HepG2 (cell line): ENCODE results near the gene LRPPRC. TPM values are rescaled to one million over a fixed set of nuclear protein-coding genes. Genes with fewer than 3 reads are reported as not detected.

Experiments
- ELF3 ChIP-seq: IDR thresholded peaks from 2 replicates; pipeline ENCODE4 v1.6.1; 2016; ENCODE audit warnings: missing genetic modification reagents, missing compliant biosample characterization
- ISX ChIP-seq: sonication (generic); formaldehyde crosslinking; conservative IDR thresholded peaks from 2 replicates; pipeline ENCODE4 v1.5.0; 2020; ENCODE audit warnings: missing genetic modification reagents
- JUNB ChIP-seq: sonication (generic); formaldehyde crosslinking; IDR thresholded peaks from 2 replicates; pipeline ENCODE4 v1.8.0; 2022; ENCODE audit warnings: missing genetic modification reagents, mild to moderate bottlenecking, borderline replicate concordance
- KLF9 ChIP-seq: IDR thresholded peaks from 2 replicates; pipeline ENCODE4 v1.6.1; 2016; ENCODE audit warnings: low read depth
- MLLT10 ChIP-seq: sonication (generic); formaldehyde crosslinking; IDR thresholded peaks from 2 replicates; pipeline ENCODE4 v1.4.0; 2020; ENCODE audit warnings: missing genetic modification reagents
- NBN ChIP-seq: fragments of 450-650 bp; conservative IDR thresholded peaks from 2 replicates; pipeline ENCODE4 v1.6.1; 2017
- NFE2L1 ChIP-seq: sonication (generic); formaldehyde crosslinking; IDR thresholded peaks from 2 replicates; pipeline ENCODE4 v1.4.0; 2020; ENCODE audit warnings: missing genetic modification reagents, mild to moderate bottlenecking, borderline replicate concordance
- RAD51 ChIP-seq: fragments of 450-650 bp; IDR thresholded peaks from 2 replicates; pipeline ENCODE4 v1.6.1; 2016; ENCODE audit warnings: borderline replicate concordance
- RELA ChIP-seq: sonication (generic); formaldehyde crosslinking; IDR thresholded peaks from 2 replicates; pipeline ENCODE4 v1.4.0; 2020; ENCODE audit warnings: missing genetic modification reagents
- RFX1 ChIP-seq: fragments of 450-650 bp; IDR thresholded peaks from 2 replicates; pipeline ENCODE4 v1.6.1; 2017
- SIN3A ChIP-seq: IDR thresholded peaks from 2 replicates; pipeline ENCODE4 v1.6.1; 2011; ENCODE audit warnings: low read depth, mild to moderate bottlenecking, control low read depth, low read length, borderline replicate concordance
- SRF ChIP-seq: IDR thresholded peaks from 2 replicates; pipeline ENCODE4 v1.6.1; 2011; ENCODE audit warnings: mild to moderate bottlenecking, low read depth, low read length, moderate library complexity
- ZFX ChIP-seq: sonication (generic); formaldehyde crosslinking; IDR thresholded peaks from 2 replicates; pipeline ENCODE4 v1.4.0; 2020; ENCODE audit warnings: mild to moderate bottlenecking, low read depth, missing genetic modification reagents, moderate library complexity
- ZHX2 ChIP-seq, 2 experiments: sonication (generic) in 1 of 2; formaldehyde crosslinking in 1 of 2; IDR thresholded peaks; 2 replicates each; pipeline versions ENCODE4 v1.6.1 to v1.9.0; 2014 to 2022; ENCODE audit warnings: antibody characterized with exemption in 1 of 2, borderline replicate concordance in 1 of 2, inconsistent platforms in 1 of 2, low read depth in 1 of 2, missing genetic modification reagents in 1 of 2
- ZNF20 ChIP-seq: sonication (generic); formaldehyde crosslinking; IDR thresholded peaks from 2 replicates; pipeline ENCODE4 v1.4.0; 2020; ENCODE audit warnings: mild to moderate bottlenecking, moderate library complexity, missing genetic modification reagents
- ZNF776 ChIP-seq: sonication (generic); formaldehyde crosslinking; IDR thresholded peaks from 2 replicates; pipeline ENCODE4 v1.4.0; 2020; ENCODE audit warnings: mild to moderate bottlenecking, missing genetic modification reagents
- ZNF839 ChIP-seq: sonication (generic); formaldehyde crosslinking; IDR thresholded peaks from 2 replicates; pipeline ENCODE4 v1.4.0; 2020; ENCODE audit warnings: missing genetic modification reagents, mild to moderate bottlenecking, borderline replicate concordance
- polyA plus RNA-seq, 8 experiments: library from polyadenylated mRNA; depleted of rRNA in 3 of 8; stranded (reverse) in 7 of 8; unstranded in 1 of 8; fragments of >200 nt; fragmentation: Illumina TruSeq in 4 of 8; extraction: Trizol in 4 of 8; gene quantifications; 2 replicates each; pipeline versions ENCODE4 v1.2.1 to v1.2.3, GENCODE V29; 2011 to 2016; ENCODE audit warnings: low read depth in 4 of 8, missing spikeins in 1 of 8, mixed read lengths in 1 of 8; ENCODE audit not compliant: insufficient read depth in 1 of 8
- total RNA-seq, 5 experiments: library from RNA; depleted of rRNA; stranded (reverse); fragments of >200 nt; fragmentation: Illumina TruSeq; extraction: Trizol; gene quantifications; 2 replicates each; pipeline ENCODE4 v1.2.3, GENCODE V29; 2016; ENCODE audit warnings: low read depth in 1 of 5
- TF ChIP-seq, protein P1 (sequence below): sonication (generic); formaldehyde crosslinking; IDR thresholded peaks from 2 replicates; pipeline ENCODE4 v1.4.0; 2020; ENCODE audit warnings: missing genetic modification reagents, borderline replicate concordance
- TF ChIP-seq, protein P2 (sequence below): sonication (generic); formaldehyde crosslinking; IDR thresholded peaks from 2 replicates; pipeline ENCODE4 v1.8.1; 2023; ENCODE audit warnings: mild to moderate bottlenecking, missing genetic modification reagents
- TF ChIP-seq, protein P3 (sequence below): sonication (generic); formaldehyde crosslinking; IDR thresholded peaks from 2 replicates; pipeline ENCODE4 v1.5.0; 2020; ENCODE audit warnings: missing genetic modification reagents

Gene LRPPRC
- total and polyA plus RNA-seq, 2 of the 13 experiments (the other 11 are each of a cell fraction or from before 2014, with no cell fraction given), result 117 to 167 TPM

DNA sequence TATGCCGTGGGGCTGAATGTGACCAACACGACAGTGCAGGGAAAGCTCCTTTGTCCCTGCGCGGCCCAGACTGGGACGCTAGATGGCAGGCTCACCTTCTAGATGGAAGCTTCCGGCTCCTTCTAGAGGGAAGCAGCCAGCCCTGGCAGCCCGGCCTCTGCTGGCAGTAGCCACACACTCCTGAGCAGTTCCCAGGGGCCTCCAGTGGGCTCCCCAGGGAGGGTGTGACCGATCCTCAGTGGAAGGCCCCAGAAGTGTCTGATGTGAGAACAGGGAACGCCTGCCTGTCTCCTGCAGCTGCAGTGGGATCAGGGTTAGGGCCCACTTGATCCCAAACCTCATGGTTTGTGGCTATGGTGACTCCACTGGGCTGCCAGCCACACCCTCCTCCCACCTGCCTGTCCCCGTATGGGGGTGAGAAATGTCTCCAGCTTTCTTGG lies 48.5 kb upstream of the LRPPRC start (continued):
- TF ChIP-seq, protein P1, sequence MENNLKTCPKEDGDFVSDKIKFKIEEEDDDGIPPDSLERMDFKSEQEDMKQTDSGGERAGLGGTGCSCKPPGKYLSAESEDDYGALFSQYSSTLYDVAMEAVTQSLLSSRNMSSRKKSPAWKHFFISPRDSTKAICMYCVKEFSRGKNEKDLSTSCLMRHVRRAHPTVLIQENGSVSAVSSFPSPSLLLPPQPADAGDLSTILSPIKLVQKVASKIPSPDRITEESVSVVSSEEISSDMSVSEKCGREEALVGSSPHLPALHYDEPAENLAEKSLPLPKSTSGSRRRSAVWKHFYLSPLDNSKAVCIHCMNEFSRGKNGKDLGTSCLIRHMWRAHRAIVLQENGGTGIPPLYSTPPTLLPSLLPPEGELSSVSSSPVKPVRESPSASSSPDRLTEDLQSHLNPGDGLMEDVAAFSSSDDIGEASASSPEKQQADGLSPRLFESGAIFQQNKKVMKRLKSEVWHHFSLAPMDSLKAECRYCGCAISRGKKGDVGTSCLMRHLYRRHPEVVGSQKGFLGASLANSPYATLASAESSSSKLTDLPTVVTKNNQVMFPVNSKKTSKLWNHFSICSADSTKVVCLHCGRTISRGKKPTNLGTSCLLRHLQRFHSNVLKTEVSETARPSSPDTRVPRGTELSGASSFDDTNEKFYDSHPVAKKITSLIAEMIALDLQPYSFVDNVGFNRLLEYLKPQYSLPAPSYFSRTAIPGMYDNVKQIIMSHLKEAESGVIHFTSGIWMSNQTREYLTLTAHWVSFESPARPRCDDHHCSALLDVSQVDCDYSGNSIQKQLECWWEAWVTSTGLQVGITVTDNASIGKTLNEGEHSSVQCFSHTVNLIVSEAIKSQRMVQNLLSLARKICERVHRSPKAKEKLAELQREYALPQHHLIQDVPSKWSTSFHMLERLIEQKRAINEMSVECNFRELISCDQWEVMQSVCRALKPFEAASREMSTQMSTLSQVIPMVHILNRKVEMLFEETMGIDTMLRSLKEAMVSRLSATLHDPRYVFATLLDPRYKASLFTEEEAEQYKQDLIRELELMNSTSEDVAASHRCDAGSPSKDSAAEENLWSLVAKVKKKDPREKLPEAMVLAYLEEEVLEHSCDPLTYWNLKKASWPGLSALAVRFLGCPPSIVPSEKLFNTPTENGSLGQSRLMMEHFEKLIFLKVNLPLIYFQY (CRISPR knock-in tag), result 0 out of 2 replicates have a peak, but pooled peaks have one; percentile 54
- TF ChIP-seq RFX1, result no peak
- TF ChIP-seq ZNF839, result no peak
- no peak for TF ChIP-seq MLLT10
- TF ChIP-seq KLF9, result no peak
- TF ChIP-seq ZFX (CRISPR knock-in tag), result peak; percentile 59; the same call in 1 of the 2 replicates
- no peak for TF ChIP-seq RAD51
- no peak for TF ChIP-seq JUNB (CRISPR knock-in tag)
- no peak for TF ChIP-seq ZNF776 (CRISPR knock-in tag)
- peak; percentile 28; the same call in 1 of the 2 replicates for TF ChIP-seq SRF
- no peak for TF ChIP-seq ZNF20 (CRISPR knock-in tag)
- TF ChIP-seq ISX (CRISPR knock-in tag), result no peak
- peak; percentile 79; the same call in 1 of the 2 replicates for TF ChIP-seq RELA (CRISPR knock-in tag)
- TF ChIP-seq, protein P2, sequence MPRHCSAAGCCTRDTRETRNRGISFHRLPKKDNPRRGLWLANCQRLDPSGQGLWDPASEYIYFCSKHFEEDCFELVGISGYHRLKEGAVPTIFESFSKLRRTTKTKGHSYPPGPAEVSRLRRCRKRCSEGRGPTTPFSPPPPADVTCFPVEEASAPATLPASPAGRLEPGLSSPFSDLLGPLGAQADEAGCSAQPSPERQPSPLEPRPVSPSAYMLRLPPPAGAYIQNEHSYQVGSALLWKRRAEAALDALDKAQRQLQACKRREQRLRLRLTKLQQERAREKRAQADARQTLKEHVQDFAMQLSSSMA (CRISPR knock-in tag), result peak; percentile 56; the same call in 1 of the 2 replicates
- no peak for TF ChIP-seq ZHX2 (IDR thresholded peaks at IDR 0.05; ENCODE audit: low read depth)
- TF ChIP-seq ZHX2 (CRISPR knock-in tag; IDR thresholded peaks at IDR 0.05; ENCODE audit: borderline replicate concordance), result no peak
- no peak for TF ChIP-seq NBN
- TF ChIP-seq, protein P3, sequence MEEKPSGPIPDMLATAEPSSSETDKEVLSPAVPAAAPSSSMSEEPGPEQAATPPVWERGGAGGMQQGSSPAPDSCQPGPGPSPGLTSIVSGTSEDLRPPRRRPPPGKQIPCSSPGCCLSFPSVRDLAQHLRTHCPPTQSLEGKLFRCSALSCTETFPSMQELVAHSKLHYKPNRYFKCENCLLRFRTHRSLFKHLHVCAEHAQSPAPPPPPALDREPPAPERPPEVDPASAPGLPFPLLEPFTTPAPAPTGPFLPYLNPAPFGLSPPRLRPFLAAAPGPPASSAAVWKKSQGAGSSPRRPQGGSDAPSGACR, result no peak
- no peak for TF ChIP-seq NFE2L1 (CRISPR knock-in tag)
- no peak for TF ChIP-seq SIN3A
- peak; percentile 88 for TF ChIP-seq ELF3 (CRISPR knock-in tag)
